GM23338 (cell line): Measurements from ENCODE around the gene TMEM222. TPM values are rescaled to one million over a fixed set of nuclear protein-coding genes. Genes with fewer than 3 reads are reported as not detected.

Source experiments
- ATAC-seq: fragments of 200-7000 bp; cut with Tn5 transposase; 3 replicates; pipeline ENCODE4 v1.9.1; 2020
- DNase-seq: peaks from one replicate; pipeline ENCODE4 v3.0.0-alpha.2; 2015; ENCODE audit warnings: low spot score
- H2AFZ ChIP-seq: fragments of 200-600 bp; sonication (generic); 2 replicates; pipeline ENCODE4 v1.8.0; 2016; ENCODE audit warnings: antibody characterized with exemption, mild to moderate bottlenecking, moderate library complexity
- H3F3A ChIP-seq: fragments of 200-600 bp; sonication (generic); replicated peaks from 2 replicates; pipeline ENCODE4 v1.8.0; 2017; ENCODE audit warnings: antibody characterized with exemption, mixed run types, low read depth
- H3K27ac ChIP-seq: fragments of 200-600 bp; sonication (generic); 2 replicates; pipeline ENCODE4 v1.6.1; 2016; ENCODE audit warnings: low read depth
- H3K27me3 ChIP-seq: fragments of 200-600 bp; sonication (generic); 2 replicates; pipeline ENCODE4 v1.8.0; 2016; ENCODE audit warnings: mild to moderate bottlenecking, mixed run types, moderate library complexity; ENCODE audit not compliant: insufficient read depth
- H3K36me3 ChIP-seq: fragments of 200-600 bp; sonication (generic); 2 replicates; pipeline ENCODE4 v1.8.0; 2016; ENCODE audit warnings: mild to moderate bottlenecking; ENCODE audit not compliant: insufficient read depth
- H3K4me1 ChIP-seq: fragments of 200-600 bp; sonication (generic); 2 replicates; pipeline ENCODE4 v1.8.0; 2016; ENCODE audit warnings: mild to moderate bottlenecking, moderate library complexity; ENCODE audit not compliant: insufficient read depth
- H3K4me2 ChIP-seq: fragments of 200-600 bp; sonication (generic); 2 replicates; pipeline ENCODE4 v1.7.1; 2017; ENCODE audit warnings: mixed run types
- H3K4me3 ChIP-seq: fragments of 200-600 bp; sonication (generic); 2 replicates; pipeline ENCODE4 v1.6.1; 2016; ENCODE audit warnings: mixed run types
- H3K79me2 ChIP-seq: fragments of 200-600 bp; sonication (generic); replicated peaks from 2 replicates; pipeline ENCODE4 v1.8.0; 2017; ENCODE audit warnings: mild to moderate bottlenecking; ENCODE audit not compliant: insufficient read depth
- H3K9me2 ChIP-seq: fragments of 200-600 bp; sonication (generic); 2 replicates; pipeline ENCODE4 v1.8.0; 2017; ENCODE audit not compliant: insufficient read depth
- H4K20me1 ChIP-seq: fragments of 200-600 bp; sonication (generic); replicated peaks from 2 replicates; pipeline ENCODE4 v1.8.0; 2017; ENCODE audit warnings: mild to moderate bottlenecking; ENCODE audit not compliant: insufficient read depth
- H3K27ac Mint-ChIP-seq: 2 replicates; pipeline ENCODE4 v1.8.0; 2020; ENCODE audit warnings: inconsistent platforms, mild to moderate bottlenecking, moderate library complexity, mixed read lengths
- H3K27me3 Mint-ChIP-seq: 3 replicates; pipeline ENCODE4 v1.8.0; 2022; ENCODE audit warnings: low read depth, mild to moderate bottlenecking, moderate library complexity, mixed read lengths, inconsistent platforms; ENCODE audit not compliant: insufficient read depth, poor library complexity
- H3K36me3 Mint-ChIP-seq: 3 replicates; pipeline ENCODE4 v1.8.0; 2021; ENCODE audit warnings: low read depth, mild to moderate bottlenecking, inconsistent platforms, moderate library complexity, mixed read lengths
- H3K4me1 Mint-ChIP-seq: 3 replicates; pipeline ENCODE4 v1.8.0; 2020; ENCODE audit warnings: mild to moderate bottlenecking, inconsistent platforms, mixed read lengths
- H3K4me3 Mint-ChIP-seq: 3 replicates; pipeline ENCODE4 v1.8.0; 2021; ENCODE audit warnings: moderate library complexity, mild to moderate bottlenecking, inconsistent platforms, mixed read lengths
- H3K9me3 Mint-ChIP-seq: 3 replicates; pipeline ENCODE4 v1.8.0; 2020; ENCODE audit warnings: moderate library complexity, mild to moderate bottlenecking, inconsistent platforms, mixed read lengths
- CREB1 ChIP-seq: fragments of 250-450 bp; sonication (Bioruptor Pico); IDR thresholded peaks from 2 replicates; pipeline ENCODE4 v1.5.0; 2020; ENCODE audit warnings: low read depth, mild to moderate bottlenecking, moderate library complexity
- EZH2 ChIP-seq: fragments of 200-600 bp; sonication (generic); IDR thresholded peaks from one replicate; pipeline ENCODE4 v1.8.0; 2017; ENCODE audit warnings: antibody characterized with exemption, mild to moderate bottlenecking, low read depth; ENCODE audit not compliant: unreplicated experiment
- JUNB ChIP-seq: IDR thresholded peaks from one replicate; pipeline ENCODE4 v1.6.1; 2016; ENCODE audit warnings: antibody characterized with exemption; ENCODE audit not compliant: unreplicated experiment
- POLR2AphosphoS5 ChIP-seq: IDR thresholded peaks from 2 replicates; pipeline ENCODE4 v1.6.1; 2016; ENCODE audit warnings: antibody characterized with exemption, low read depth
- STAT1 ChIP-seq: IDR thresholded peaks from one replicate; pipeline ENCODE4 v1.6.1; 2016; ENCODE audit warnings: antibody characterized with exemption; ENCODE audit not compliant: unreplicated experiment
- ZNF331 ChIP-seq: fragments of 250-450 bp; sonication (Bioruptor Pico); IDR thresholded peaks from 2 replicates; pipeline ENCODE4 v1.5.0; 2020; ENCODE audit warnings: low read depth, mild to moderate bottlenecking, moderate library complexity
- polyA plus RNA-seq: library from polyadenylated mRNA; unstranded; fragments of >200 nt; fragmentation: Nextera tagmentation; extraction: Ambion mirVana; gene quantifications from 2 replicates; pipeline ENCODE4 v1.2.1, GENCODE V29; 2016
- total RNA-seq: library from RNA; depleted of rRNA; stranded (reverse); fragments of >200 nt; shearing (Covaris generic); gene quantifications from 2 replicates; pipeline ENCODE4 v1.2.3, GENCODE V29; 2014
- TF ChIP-seq, protein P1 (sequence below): IDR thresholded peaks from 2 replicates; pipeline ENCODE4 v1.6.1; 2016; ENCODE audit warnings: antibody characterized with exemption
- TF ChIP-seq, protein P2 (sequence below), 2 experiments: fragments of 200-600 bp in 1 of 2; sonication (generic) in 1 of 2; conservative IDR thresholded peaks; 2 replicates each; pipeline versions ENCODE4 v1.5.1 to v1.6.1; 2016 to 2017; ENCODE audit warnings: antibody characterized with exemption in 2 of 2, low read depth in 2 of 2, mild to moderate bottlenecking in 2 of 2, moderate library complexity in 1 of 2

The TMEM222 gene
- total and polyA plus RNA-seq, 2 experiments from 2014 or later, result 17.8 to 22.6 TPM

DNA sequence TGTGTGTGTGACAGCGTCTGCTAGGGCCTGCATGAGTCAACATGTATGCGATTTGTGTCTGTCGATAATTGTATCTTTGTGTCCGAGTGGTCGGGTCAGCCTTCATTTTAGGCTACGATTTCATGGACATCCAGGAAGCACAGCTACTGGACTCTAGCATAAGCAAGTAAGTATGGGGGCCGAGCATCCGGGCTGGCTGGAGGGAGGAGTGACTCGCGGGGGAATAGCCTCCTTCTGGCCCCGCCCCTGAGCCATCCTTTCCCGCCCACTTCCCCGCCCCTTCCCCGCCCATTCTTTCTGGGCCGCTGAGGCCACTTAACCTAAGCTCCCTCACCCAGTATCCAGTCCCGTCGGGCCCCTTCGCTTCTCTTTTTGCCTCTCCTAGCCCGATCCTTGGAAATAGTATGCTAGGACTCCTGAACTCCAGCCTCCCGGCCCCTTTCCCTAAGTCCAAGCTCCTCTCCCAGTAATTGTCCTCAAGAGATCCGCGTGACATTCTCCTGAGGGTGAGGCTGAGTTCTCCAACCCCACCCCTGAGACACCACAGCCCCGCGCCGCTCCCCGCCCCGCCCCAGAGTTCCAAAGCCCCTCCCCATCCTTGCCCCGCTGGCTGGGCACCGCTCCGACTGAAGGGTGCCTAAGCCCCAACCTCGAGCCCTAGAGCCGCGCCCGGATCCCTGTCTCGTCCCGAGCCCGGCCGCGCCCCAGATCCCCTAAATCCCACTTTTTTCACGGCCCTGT lies 43.6 kb downstream of the TMEM222 start:
- Mint-ChIP-seq H3K27ac (peak overlapping the region; percentile 86), H3K9me3 (no peaks in the 10 kb centered on the region), H3K27me3 (peaks cover 22% of the 10 kb centered on the region), H3K4me1 (peaks cover 27% of the 10 kb centered on the region), H3K36me3 (no peaks in the 10 kb centered on the region), H3K4me3 (peak overlapping the region; percentile 86)
- peaks cover 18% of the 10 kb centered on the region for H3K27me3 ChIP-seq
- peaks cover 16% of the 10 kb centered on the region for H3K4me1 ChIP-seq
- H3F3A ChIP-seq, result peaks cover 17% of the 10 kb centered on the region; the same call in 1 of the 2 replicates
- H3K9me2 ChIP-seq, result no peaks in the 10 kb centered on the region
- H2AFZ ChIP-seq, result peak overlapping the region; percentile 98; the same call in 1 of the 2 replicates
- DNase-seq, result peak; percentile 88
- H3K4me2 ChIP-seq, result peak overlapping the region; percentile 99
- ATAC-seq, result peak; percentile 55
- H4K20me1 ChIP-seq, result no peaks in the 10 kb centered on the region
- H3K4me3 ChIP-seq, result peak overlapping the region; percentile 89
- no peaks in the 10 kb centered on the region for H3K79me2 ChIP-seq
- no peaks in the 10 kb centered on the region for H3K36me3 ChIP-seq
- H3K27ac ChIP-seq, result no peak overlapping the region
- peak; percentile 69 for TF ChIP-seq POLR2AphosphoS5
- TF ChIP-seq STAT1, result peak; percentile 32
- TF ChIP-seq JUNB, result no peak

DNA sequence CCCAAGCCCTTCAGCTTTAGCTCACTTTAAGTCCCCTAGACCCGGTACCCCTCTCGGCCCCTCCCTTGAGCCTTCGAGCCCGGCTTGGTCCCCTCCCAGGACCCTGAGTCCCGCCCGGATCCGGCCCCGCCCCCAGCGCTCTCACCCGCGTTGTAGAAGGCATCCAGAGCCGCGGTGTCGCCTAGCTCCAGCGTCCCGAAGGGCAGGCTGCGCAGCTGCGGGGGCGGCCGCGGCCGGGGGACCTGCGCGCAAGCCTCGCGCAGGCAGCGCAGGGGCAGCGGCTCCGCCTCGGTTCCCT lies 44.1 kb downstream of the TMEM222 start:
- H3K4me1 Mint-ChIP-seq, result peaks cover 27% of the 10 kb centered on the region
- ATAC-seq (peak; percentile 55), DNase-seq (peak; percentile 89)
- Histone ChIP-seq H3K4me1 (peaks cover 16% of the 10 kb centered on the region), H2AFZ (peak overlapping the region; percentile 98; the same call in 1 of the 2 replicates), H3K4me2 (peak overlapping the region; percentile 99), H3K79me2 (no peaks in the 10 kb centered on the region), H3K36me3 (no peaks in the 10 kb centered on the region), H3K27me3 (peaks cover 13% of the 10 kb centered on the region), H3K9me2 (no peaks in the 10 kb centered on the region), H3K4me3 (peak overlapping the region; percentile 89), H3F3A (peaks cover 17% of the 10 kb centered on the region; the same call in 1 of the 2 replicates), H3K27ac (no peak overlapping the region), H4K20me1 (no peaks in the 10 kb centered on the region)
- H3K27ac Mint-ChIP-seq, result peak overlapping the region; percentile 86
- peaks cover 18% of the 10 kb centered on the region for H3K27me3 Mint-ChIP-seq
- no peaks in the 10 kb centered on the region for H3K36me3 Mint-ChIP-seq
- peak overlapping the region; percentile 86 for H3K4me3 Mint-ChIP-seq
- no peaks in the 10 kb centered on the region for H3K9me3 Mint-ChIP-seq
- peak; percentile 46 for TF ChIP-seq POLR2AphosphoS5
- no peak for TF ChIP-seq ZNF331

DNA sequence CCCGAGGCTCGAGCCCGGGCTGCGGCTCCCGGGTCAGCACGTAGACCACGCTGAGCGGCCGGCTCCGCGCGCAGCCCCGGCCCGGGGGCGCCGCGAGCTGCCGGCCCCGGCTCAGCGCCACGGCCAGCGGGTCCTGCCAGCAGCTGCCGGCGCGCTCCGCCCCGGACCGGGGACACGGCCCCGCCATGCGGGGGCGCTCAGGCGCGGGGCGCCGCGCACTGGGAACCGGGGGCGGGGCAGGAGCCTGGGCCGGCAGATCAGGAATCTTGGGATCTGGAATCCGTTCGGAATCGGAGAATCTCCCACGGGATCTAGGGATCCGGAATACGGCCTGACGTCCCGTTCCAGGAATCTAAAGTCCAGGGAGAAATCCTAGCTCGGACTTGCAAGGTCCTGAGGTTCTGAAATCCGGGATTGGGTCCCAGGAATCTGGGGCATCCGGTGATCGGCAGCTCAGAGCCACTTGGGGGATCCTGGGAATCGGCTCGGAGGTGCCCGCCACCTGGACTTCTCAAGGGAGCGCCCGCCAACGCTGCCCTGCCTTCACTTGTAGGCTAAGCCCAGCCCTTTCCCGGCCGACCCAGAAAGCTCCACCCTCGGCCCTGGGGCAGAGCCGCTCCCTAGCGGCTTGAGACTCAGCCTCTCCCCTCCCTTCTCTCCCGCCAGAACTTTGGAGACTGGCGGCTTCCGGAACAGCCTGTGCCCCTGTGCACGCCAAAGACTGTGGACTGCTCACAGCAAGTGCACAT lies 44.6 kb downstream of the TMEM222 start, which contains the start of gene MAP3K6:
TSS of gene MAP3K6 (minus strand) at position 551 of the 749 bp plus-strand sequence. CDS start at position 187, 364 bp downstream.
- Histone ChIP-seq H3K4me2 (peak within 1 kb of the TSS; percentile 99), H2AFZ (peak within 1 kb of the TSS; percentile 100), H3K27ac (peak within 1 kb of the TSS; percentile 80; the same call in 1 of the 2 replicates), H3K9me2 (no peaks in the 10 kb centered on the region), H3K4me3 (peak within 1 kb of the TSS; percentile 89), H3K36me3 (no peaks in the 10 kb centered on the region), H3K4me1 (peaks cover 16% of the 10 kb centered on the region), H4K20me1 (no peaks in the 10 kb centered on the region), H3K27me3 (peaks cover 8% of the 10 kb centered on the region), H3F3A (peaks cover 17% of the 10 kb centered on the region; the same call in 1 of the 2 replicates), H3K79me2 (no peaks in the 10 kb centered on the region)
- Mint-ChIP-seq H3K9me3 (no peaks in the 10 kb centered on the region), H3K36me3 (no peaks in the 10 kb centered on the region), H3K27me3 (peaks cover 12% of the 10 kb centered on the region), H3K4me1 (peaks cover 27% of the 10 kb centered on the region), H3K27ac (peak within 1 kb of the TSS; percentile 86), H3K4me3 (peak within 1 kb of the TSS; percentile 86)
- DNase-seq (peak; percentile 92), ATAC-seq (peak; percentile 72)
- peak; percentile 66 for TF ChIP-seq POLR2AphosphoS5
- TF ChIP-seq CREB1 (CRISPR knock-in tag), result peak; percentile 24; the same call in 1 of the 2 replicates
- no peak for TF ChIP-seq ZNF331
- TF ChIP-seq, protein P1, sequence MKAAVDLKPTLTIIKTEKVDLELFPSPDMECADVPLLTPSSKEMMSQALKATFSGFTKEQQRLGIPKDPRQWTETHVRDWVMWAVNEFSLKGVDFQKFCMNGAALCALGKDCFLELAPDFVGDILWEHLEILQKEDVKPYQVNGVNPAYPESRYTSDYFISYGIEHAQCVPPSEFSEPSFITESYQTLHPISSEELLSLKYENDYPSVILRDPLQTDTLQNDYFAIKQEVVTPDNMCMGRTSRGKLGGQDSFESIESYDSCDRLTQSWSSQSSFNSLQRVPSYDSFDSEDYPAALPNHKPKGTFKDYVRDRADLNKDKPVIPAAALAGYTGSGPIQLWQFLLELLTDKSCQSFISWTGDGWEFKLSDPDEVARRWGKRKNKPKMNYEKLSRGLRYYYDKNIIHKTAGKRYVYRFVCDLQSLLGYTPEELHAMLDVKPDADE, result 0 out of 2 replicates have a peak, but pooled peaks have one; percentile 16
- no peak for TF ChIP-seq EZH2
- TF ChIP-seq, protein P2, sequence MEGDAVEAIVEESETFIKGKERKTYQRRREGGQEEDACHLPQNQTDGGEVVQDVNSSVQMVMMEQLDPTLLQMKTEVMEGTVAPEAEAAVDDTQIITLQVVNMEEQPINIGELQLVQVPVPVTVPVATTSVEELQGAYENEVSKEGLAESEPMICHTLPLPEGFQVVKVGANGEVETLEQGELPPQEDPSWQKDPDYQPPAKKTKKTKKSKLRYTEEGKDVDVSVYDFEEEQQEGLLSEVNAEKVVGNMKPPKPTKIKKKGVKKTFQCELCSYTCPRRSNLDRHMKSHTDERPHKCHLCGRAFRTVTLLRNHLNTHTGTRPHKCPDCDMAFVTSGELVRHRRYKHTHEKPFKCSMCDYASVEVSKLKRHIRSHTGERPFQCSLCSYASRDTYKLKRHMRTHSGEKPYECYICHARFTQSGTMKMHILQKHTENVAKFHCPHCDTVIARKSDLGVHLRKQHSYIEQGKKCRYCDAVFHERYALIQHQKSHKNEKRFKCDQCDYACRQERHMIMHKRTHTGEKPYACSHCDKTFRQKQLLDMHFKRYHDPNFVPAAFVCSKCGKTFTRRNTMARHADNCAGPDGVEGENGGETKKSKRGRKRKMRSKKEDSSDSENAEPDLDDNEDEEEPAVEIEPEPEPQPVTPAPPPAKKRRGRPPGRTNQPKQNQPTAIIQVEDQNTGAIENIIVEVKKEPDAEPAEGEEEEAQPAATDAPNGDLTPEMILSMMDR (conservative IDR thresholded peaks at IDR 0.05; ENCODE audit: low read depth in 2 of 2), result peak in 1 of 2 experiments; percentile 62; a peak in 3 of 4 replicates
